SKM-1 treated with dmso at 0.1 percent for 144 hours (cell line): Measurements from ENCODE around the gene RBM43.
"Not testable (repeated sequence)": the region's sequence is repeated elsewhere in the genome, so short reads cannot be mapped to it uniquely, and the experiment has no call there.

Experiments used
- DNase-seq: peaks from one replicate; lab custom pipeline; 2025; ENCODE audit not compliant: unreplicated experiment; lab: John Stamatoyannopoulos, UW

Gene RBM43

DNA sequence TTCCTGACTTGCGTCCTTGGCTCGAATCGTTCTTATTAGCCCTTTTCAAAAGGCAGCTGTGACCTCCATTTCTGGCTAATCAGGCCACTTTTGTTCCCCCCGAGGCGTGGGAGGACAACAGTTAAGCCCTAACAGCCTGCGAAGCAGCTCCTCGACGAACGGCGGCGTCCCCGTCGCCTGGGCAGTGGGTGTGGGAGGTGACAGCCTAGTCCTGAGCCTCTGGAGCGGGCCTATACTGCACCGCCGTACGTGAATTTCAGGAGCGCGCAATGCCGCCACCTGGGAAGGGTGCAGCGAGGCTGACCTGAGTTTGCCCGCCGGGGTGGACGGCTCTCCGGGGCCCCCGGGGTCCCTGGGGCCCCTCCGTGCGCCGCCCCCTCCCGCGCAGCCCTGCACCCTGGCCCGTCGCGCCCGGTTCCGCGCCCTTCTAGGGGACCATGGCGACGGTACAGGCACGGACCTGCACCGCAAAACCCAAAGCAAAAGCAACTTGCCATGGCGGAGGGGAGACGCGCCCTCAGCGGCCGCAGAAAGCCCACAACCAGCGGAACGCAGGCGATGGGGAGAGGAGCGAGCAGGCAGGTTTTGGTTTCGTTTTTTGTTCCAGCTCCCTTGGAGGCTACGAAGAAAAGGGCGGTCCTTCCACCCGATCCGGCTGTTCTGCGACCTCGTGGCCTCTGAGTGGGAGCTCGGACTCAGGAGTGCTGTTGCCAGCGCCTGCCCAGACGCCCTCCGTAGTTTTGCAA, at the start of gene RBM43:
TSS of gene RBM43 (minus strand) at position 633 of the 746 bp plus-strand sequence. CDS start at position 497, 136 bp downstream.
- peak; percentile 89 for DNase-seq

DNA sequence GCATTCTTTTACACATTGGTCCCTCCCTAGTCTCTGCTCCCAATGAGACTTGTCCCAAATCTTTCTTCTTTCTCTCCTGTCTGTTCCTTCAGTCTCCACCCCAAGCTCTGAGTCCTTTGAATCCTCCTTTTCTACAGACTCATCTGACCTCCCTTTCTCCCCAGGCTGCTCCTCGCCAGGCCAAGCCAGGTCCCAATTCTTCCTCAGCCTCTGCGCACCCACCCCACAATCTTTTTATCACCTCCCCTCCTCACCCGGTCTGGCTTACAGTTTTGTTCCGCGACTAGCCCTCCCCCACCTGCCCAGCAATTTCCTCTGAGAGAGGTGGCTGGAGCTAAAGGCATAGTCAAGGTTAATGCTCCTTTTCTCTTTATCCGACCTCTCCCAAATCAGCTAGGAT, 48.6 kb upstream of the RBM43 start:
- DNase-seq: not testable (repeated sequence)

DNA sequence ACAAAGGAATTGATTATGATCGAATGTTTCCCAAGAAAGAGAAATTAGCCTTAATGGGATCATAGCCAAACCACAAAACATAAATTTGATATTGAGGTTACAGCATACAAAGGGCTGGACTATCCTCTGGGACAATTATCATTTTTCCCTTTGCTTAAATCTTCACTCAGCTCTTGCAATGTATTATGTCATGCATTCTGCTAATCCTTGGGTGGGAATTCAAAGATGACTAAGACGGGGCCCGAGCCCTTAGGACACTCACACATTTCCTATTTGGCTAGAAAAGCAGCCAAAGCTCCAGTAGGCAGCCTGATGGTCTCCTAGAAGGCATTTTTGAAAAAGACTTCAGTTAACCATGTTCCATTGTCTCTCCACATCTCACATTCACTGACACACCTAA, 45.0 kb upstream of the RBM43 start:
- no peak for DNase-seq

DNA sequence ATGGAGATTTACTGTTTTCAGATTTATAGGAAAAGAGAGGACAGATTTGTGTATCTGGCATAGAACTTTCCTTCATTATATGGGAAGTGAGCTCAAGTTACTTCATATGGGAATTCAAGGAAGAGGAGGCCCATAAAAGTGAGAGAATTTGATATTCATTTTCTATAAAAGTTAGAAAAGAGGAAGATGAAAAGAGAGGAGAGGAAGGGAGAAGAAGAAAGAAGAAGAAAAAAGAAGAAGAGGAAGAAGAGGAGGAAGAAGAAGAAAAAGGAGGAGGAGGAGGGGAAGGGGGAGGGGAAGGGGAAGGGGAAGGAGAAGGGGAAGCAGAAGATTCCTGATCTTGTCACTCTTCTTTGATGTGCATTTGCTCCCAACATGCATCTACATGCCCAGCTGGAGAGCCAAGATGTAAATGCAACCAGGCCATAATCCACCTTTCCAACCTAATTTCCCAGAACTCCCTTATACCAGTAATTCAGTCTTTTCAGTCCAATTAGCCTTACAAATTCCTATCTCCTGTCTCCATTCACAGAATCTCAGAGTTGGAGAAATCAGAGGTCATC, 43.5 kb upstream of the RBM43 start:
- no peak for DNase-seq

DNA sequence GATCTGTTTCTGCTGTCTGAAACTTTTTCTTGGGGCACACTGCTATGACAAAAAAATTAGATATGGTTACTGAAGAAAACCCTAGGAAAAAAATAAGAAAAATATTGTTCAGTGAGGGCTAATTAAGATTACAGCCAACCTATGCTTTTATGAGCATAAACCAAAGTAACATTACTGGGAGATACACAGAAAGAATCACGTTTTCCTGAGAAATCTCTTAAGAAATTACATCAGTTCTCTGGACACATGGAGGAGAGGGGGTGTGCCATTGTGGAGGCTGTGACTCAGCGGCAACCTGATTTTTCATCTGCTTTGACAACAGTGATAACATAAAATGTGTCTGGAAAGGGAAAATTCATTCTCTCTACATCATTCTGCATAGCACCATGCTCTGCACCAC, 41.2 kb upstream of the RBM43 start:
- no peak for DNase-seq

DNA sequence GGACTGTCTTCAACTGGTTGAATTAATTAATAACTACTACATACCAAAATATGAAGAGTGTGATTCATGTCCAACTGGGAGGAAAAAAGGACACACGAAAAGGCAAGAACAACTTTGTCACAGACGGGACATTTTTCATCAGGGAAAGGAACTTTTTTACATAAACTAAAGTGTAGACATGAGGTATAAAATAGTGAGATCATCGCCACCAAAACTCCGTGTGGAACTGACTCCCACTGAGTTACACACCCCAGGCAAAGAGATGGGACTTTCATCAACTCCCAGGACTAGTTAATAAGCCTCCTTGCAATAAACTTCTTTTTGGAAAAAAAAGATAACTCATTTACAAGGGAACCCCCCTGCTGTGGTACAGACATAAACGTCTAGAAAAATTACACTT, 40.7 kb upstream of the RBM43 start:
- DNase-seq: no peak

DNA sequence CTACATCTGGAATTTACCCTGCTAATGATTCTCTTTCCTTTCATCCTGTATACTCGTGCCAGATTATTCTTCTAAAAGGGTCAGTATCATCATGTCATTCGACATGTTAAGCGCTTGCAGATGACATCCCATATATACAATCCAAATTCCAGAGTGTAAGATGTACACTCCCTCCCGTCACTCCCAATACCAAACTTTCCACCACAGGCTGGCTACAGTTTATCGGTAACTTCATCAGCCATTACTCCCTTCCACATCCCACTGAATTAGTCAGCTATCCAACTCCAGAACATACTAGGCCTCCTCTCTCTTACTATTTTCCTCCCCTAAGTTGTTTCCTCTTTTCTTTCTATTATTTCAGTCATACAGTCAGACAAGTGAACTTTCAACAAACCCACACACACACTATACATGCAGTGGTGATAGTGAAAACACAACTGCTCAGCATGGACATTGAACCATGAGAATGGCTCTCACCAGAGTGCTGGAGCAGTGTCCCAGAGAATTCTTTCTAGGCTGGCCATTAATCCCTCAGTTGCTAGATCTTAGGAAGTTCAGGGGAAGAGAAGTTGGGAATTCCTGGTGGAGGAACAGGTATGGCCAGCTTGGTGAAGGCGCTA, 38.4 kb upstream of the RBM43 start:
- DNase-seq: no peak

DNA sequence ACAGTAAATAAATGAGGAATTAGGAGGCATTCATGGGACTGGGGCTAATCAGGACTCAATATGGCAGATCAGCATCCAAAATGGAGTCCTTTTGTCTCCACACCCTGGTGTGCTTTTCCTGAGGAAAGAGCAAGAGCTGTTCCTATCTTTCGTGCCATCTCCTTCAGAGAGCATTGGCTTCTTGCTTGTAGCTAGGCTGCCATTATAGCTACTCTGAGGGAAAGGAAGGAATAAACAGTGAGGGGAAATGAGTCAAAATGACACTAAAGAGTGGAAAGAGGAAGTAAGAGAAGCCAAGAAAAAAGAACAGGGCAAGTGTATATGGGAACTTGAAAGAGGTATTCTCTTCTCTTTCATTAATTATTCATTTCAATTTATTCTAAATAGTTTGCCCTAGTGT, 36.2 kb upstream of the RBM43 start:
- DNase-seq: peak; percentile 93

DNA sequence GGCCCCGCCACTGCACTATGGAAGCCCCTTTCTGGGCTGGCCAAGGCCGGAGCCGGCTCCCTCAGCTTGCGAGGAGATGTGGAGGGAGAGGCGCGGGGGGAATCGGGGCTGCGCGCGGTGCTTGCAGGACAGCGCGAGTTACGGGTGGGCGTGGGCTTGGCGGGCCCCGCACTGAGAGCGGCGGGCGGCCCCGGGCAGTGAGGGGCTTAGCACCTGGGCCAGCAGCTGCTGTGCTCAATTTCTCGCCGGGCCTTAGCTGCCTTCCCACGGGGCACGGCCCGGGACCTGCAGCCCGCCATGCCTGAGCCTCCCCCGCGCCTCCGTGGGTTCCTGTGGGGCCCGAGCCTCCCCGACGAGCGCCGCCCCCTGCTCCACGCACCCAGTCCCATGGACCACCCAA, 34.3 kb upstream of the RBM43 start:
- not testable (repeated sequence) for DNase-seq

DNA sequence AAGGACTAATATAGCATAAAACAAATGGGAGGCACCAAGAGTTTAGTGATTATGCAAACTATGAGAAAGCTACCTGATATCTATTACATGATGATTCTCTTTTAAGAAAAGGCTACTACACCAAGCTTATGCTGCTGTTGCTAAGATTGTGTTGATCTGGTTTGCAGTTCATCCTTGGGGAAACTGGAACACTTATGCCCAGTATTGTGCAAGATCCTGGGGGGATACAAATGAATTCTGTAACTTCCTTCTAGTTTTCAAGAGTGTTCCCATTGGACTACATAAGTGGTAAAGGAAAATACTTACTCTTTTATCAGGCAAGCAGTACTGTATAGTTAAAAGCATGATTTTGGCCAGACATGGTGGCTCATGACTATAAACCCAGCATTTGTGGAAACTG, 30.9 kb upstream of the RBM43 start:
- DNase-seq: no peak

DNA sequence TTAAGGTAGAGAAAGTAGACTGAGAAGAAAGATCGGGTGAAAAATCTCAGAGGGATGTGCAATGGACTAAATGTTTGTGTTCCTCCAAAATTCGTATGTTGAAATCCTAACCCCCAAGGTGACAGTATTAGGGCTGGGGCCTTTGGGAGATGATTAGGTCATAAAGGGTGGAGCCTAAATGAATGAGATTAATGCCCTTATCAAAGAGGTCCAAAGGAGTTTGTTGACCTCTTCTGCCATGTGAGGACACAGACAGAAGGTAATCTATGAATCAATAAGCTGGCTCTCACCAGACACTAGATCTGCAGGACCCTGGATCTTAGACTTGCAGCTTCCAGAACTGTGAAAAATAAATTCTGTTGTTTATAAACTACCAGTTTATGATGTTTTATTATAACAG, 30.5 kb upstream of the RBM43 start:
- DNase-seq: no peak

DNA sequence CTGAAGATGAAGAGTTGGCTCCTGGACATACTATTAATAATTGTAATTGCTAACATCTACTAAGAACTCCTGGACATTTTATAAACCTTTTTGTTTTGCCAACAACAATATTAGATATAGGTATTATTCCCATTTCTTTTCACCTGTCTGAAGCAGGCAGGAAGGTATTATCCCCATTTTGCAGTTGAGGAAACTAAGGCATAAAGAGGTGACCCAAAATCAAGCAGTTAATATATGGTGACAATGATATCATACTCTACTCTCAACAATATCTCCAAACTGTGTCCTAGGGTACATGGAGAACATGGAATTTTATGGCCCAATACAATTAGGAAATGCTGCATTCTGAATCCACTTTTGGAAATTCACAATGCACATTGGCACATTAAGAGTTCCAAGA, 29.6 kb upstream of the RBM43 start:
- DNase-seq: no peak

DNA sequence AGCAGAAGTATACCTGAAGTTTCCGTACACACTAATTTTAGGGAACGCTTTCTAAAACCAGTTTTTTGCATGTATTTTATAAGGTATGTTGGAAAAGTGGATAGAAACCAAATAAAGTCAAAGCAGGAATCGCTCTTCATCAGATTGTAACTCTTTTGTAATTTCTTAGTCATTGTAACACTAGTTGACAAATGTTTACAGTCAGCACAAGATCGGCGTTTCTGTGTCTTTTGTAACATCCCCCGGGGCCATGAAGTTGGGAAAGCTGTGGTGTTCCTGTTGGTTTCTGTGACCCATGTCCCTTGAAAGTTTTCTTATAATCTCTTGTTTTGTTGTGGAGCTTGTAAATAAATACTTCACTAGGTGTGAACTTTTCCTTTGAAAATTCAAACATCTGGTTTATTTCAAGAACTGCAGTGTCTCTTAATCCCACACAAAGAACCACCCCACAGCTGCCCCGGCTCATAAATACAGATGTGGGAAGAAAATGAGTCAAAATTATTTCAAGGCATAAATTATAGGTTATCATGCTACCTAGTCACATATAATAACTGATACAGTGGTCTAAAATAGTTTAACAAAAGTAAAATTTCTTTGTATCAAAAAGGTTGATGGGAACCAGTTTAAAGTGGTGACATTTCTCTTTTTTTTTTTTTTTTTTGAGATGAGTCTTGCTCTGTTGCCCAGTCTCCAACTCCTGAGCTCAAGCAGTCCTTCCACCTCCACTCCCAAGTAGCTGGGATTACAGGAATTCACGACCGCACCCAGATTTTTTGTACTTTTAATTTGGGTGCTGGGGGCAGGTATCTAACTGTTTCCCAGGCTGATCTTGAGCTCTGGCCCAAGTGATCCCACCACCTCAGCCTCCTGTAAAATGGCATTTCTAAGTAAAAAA, 28.6 kb upstream of the RBM43 start:
- peak; percentile 78 for DNase-seq

DNA sequence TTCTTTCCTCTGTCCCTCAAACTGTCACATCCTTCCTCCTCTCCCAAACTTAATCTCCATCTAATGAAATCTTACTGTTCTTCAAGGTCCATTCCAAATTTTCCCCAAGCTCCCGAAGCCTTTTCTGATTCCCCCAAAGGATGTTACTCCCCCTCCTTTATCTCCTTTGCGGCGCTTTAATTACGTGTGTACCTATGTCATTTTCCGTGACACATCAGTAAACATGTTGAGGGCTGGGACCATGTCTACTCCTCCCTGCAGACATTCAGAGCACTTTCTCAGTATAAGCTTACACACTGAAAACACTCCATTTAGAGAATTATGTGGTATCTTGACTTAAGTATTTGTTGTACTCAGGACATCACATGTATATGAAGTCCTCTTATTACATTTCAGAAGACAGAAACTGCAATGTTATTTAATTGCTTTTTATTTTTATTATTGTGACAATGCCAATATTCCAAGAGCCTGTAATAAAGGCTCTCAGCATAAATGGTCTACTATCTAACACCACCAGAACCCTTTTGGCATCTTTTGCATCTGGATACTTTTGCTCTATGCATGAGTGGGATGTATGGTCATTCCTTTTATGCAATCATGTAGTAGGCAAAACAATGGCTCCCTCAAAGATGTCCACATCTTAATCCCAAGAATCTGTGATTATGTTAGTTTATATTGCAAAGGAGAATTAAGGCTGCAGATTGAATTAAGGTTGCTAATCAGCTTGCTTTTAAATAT, 26.0 kb upstream of the RBM43 start:
- no peak for DNase-seq

DNA sequence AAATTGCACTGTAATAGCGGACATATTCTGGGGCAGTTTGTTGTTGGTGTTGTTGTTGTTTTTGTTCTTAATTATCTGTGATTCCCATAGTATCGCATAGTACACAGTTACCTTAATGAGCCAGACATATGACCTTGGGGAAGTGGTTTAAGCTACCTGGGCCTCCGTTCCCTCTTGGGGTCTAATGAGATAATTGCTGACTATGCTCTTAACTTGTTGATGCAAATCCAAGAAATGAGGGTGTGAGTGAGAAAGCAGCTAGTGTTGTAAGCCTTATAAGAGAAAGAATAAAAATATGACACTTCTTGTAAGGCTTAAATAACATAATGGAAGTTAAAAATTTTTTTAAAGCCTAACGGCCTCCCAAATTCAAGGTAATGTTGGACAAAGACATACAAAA, 20.7 kb upstream of the RBM43 start:
- DNase-seq: no peak

DNA sequence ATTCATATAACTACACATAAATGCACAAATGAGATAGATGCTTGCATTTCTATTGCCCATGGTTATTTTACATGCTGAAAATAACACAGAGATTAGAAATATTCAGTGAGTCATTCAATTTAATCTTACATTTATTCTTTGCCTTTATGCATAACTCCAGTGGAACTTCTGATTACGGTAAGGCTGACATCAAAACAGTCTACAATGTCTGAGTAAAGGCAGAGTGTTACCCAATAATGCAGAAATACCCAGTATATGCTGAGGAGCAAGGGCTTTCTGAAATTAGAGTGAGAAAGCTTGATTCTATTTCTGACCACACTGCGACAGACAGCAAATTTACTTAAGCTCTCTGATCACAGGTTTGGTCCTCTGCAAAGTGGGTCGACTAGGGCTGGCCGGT, 18.6 kb upstream of the RBM43 start:
- no peak for DNase-seq

DNA sequence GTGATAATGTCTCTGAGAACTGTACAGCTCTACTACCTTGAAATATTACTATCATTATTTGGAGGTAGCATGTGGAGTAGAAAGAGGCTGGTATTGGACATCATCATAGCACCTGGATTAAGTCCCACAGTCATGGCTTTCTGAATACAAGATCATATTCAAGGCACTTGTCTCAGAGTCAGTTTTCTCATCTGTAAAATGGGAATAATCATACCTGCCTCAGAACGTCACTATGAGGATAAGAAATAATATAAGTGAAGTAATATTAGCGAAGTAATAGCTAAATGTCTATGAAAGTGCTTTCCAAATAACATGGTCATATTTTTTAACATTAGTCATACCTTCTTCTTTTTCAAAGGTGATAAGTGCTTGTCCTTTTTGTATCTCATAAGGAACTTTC, 16.8 kb upstream of the RBM43 start:
- no peak for DNase-seq

DNA sequence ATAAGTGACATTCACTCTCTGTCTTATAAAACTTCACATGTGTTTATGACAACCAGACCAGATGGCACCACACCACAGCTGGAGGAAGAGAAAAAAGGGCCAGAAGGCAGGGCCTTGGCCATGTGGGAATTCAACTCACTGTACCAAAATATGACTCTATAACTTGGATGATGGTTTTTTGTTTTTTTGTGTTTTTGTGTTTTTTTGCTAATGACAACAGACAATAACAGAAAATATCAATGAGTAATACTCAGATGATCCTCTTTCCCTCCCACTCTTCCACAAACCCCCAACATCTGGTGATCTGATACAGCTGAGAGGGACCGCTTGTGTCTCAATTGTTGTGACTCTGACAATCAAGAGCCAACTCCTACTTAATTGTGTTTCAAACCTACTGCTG, 15.4 kb upstream of the RBM43 start:
- DNase-seq: no peak

DNA sequence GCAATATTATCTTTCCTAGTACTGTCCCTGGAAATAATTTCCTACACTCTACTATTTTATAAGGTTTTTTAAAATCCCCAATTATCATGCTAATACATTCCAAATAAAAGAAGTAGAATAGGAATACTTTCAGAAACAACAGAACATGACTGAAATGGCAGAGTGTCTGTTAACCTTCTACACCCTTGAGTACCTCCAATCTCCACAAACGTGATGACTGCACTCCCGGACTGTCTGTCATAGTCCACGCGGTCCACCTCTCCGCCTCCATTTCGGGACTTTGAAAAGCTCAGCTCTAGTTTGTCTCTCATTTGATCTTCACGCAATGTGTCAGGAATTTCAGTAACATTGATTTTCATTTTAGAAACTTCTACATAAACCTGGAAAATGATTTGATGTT, 13.6 kb upstream of the RBM43 start:
- no peak for DNase-seq

DNA sequence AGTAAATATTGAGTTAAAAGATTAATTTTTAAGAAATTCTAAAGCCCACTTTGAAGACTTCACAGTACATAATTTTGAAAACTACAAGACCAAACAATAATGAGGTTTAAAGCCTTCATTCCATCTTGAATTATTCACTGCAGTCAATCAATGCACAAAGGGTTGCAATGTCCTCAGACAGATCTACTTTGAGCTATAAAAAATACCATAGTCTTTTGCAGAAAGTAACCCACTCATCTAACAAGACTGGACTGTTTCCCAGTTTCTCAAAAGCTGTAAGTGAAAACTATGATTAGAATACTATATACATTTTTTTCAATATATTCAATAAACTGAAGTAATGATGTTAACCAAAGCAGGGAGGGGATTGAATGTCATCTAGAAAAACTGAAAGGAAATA, 10.2 kb upstream of the RBM43 start:
- no peak for DNase-seq
